Measurements from ENCODE around the gene SNX33.

GRCh38 chr15:75606711-75607699, 40.7 kb upstream of the SNX33 start:
- TF ChIP-seq CTCF (IDR thresholded peaks at IDR 0.05) (no peak), EZH2 (IDR thresholded peaks at IDR 0.05; ENCODE audit: borderline replicate concordance, insufficient read depth, low read depth, low read length, poor library complexity, severe bottlenecking) (no peak)
